Measurements from ENCODE around the gene SART3.
"Not testable (repeated sequence)": the region's sequence is repeated elsewhere in the genome, so short reads cannot be mapped to it uniquely, and the experiment has no call there.

The SART3 gene

GRCh38 chr12:108590463-108590862, 29.5 kb upstream of the SART3 start:
- H3K27me3 Mint-ChIP-seq (ENCODE audit: low read depth); H3K36me3 Mint-ChIP-seq (ENCODE audit: low read depth); H3K27ac Mint-ChIP-seq; H3K9me3 Mint-ChIP-seq; H3K4me1 Mint-ChIP-seq (ENCODE audit: low read depth); H3K4me3 Mint-ChIP-seq: not testable (repeated sequence)

- H3K4me1 Mint-ChIP-seq (ENCODE audit: low read depth) = no peaks in the 10 kb centered on the region
- H3K27ac Mint-ChIP-seq = no peak overlapping the region
- no peaks in the 10 kb centered on the region for H3K36me3 Mint-ChIP-seq (ENCODE audit: low read depth)
- H3K9me3 Mint-ChIP-seq = no peaks in the 10 kb centered on the region
- H3K27me3 Mint-ChIP-seq (ENCODE audit: low read depth) = peaks cover 2% of the 10 kb centered on the region
- no peak overlapping the region for H3K4me3 Mint-ChIP-seq
Measured at GRCh38 chr12:108589840-108590229, 28.9 kb upstream of the SART3 start.

GRCh38 chr12:108589028-108589839, 28.3 kb upstream of the SART3 start:
- H3K27ac Mint-ChIP-seq = no peak overlapping the region
- peaks cover 5% of the 10 kb centered on the region for H3K27me3 Mint-ChIP-seq (ENCODE audit: low read depth)
- H3K36me3 Mint-ChIP-seq (ENCODE audit: low read depth) = no peaks in the 10 kb centered on the region
- H3K9me3 Mint-ChIP-seq = no peaks in the 10 kb centered on the region
- no peaks in the 10 kb centered on the region for H3K4me1 Mint-ChIP-seq (ENCODE audit: low read depth)
- H3K4me3 Mint-ChIP-seq = no peak overlapping the region

GRCh38 chr12:108587826-108588225, 26.9 kb upstream of the SART3 start:
- no peaks in the 10 kb centered on the region for H3K9me3 Mint-ChIP-seq
- H3K36me3 Mint-ChIP-seq (ENCODE audit: low read depth) = no peaks in the 10 kb centered on the region
- no peak overlapping the region for H3K27ac Mint-ChIP-seq
- H3K4me3 Mint-ChIP-seq = no peak overlapping the region
- H3K4me1 Mint-ChIP-seq (ENCODE audit: low read depth) = no peaks in the 10 kb centered on the region
- peaks cover 11% of the 10 kb centered on the region for H3K27me3 Mint-ChIP-seq (ENCODE audit: low read depth)

GRCh38 chr12:108586306-108586705, 25.3 kb upstream of the SART3 start:
- H3K9me3 Mint-ChIP-seq = no peaks in the 10 kb centered on the region
- no peak overlapping the region for H3K27ac Mint-ChIP-seq
- H3K4me1 Mint-ChIP-seq (ENCODE audit: low read depth) = no peaks in the 10 kb centered on the region
- no peaks in the 10 kb centered on the region for H3K36me3 Mint-ChIP-seq (ENCODE audit: low read depth)
- peaks cover 11% of the 10 kb centered on the region for H3K27me3 Mint-ChIP-seq (ENCODE audit: low read depth)
- H3K4me3 Mint-ChIP-seq = no peak overlapping the region

- Mint-ChIP-seq H3K27me3 (ENCODE audit: low read depth) (peaks cover 11% of the 10 kb centered on the region), H3K27ac (no peak overlapping the region), H3K4me3 (no peak overlapping the region), H3K4me1 (ENCODE audit: low read depth) (no peaks in the 10 kb centered on the region), H3K36me3 (ENCODE audit: low read depth) (no peaks in the 10 kb centered on the region), H3K9me3 (no peaks in the 10 kb centered on the region)
Measured at GRCh38 chr12:108585864-108586263, 24.9 kb upstream of the SART3 start.

- Mint-ChIP-seq H3K27me3 (ENCODE audit: low read depth) (peaks cover 16% of the 10 kb centered on the region), H3K9me3 (no peaks in the 10 kb centered on the region), H3K36me3 (ENCODE audit: low read depth) (no peaks in the 10 kb centered on the region), H3K27ac (no peak overlapping the region), H3K4me1 (ENCODE audit: low read depth) (no peaks in the 10 kb centered on the region), H3K4me3 (no peak overlapping the region)
Measured at GRCh38 chr12:108584456-108585065, 23.6 kb upstream of the SART3 start.

GRCh38 chr12:108583991-108584390, 23.0 kb upstream of the SART3 start:
- H3K36me3 Mint-ChIP-seq (ENCODE audit: low read depth) = peaks cover 1% of the 10 kb centered on the region
- peaks cover 18% of the 10 kb centered on the region for H3K27me3 Mint-ChIP-seq (ENCODE audit: low read depth)
- peaks cover 1% of the 10 kb centered on the region for H3K4me1 Mint-ChIP-seq (ENCODE audit: low read depth)
- H3K27ac Mint-ChIP-seq = no peak overlapping the region
- no peak overlapping the region for H3K4me3 Mint-ChIP-seq
- peaks cover 4% of the 10 kb centered on the region for H3K9me3 Mint-ChIP-seq

- Mint-ChIP-seq H3K27ac (no peak overlapping the region), H3K4me3 (no peak overlapping the region), H3K4me1 (ENCODE audit: low read depth) (peaks cover 4% of the 10 kb centered on the region), H3K27me3 (ENCODE audit: low read depth) (peaks cover 20% of the 10 kb centered on the region), H3K36me3 (ENCODE audit: low read depth) (peaks cover 3% of the 10 kb centered on the region), H3K9me3 (peaks cover 9% of the 10 kb centered on the region)
Measured at GRCh38 chr12:108582978-108583770, 22.2 kb upstream of the SART3 start.

- H3K4me3 Mint-ChIP-seq = no peak overlapping the region
- peaks cover 4% of the 10 kb centered on the region for H3K4me1 Mint-ChIP-seq (ENCODE audit: low read depth)
- no peak overlapping the region for H3K27ac Mint-ChIP-seq
- peaks cover 20% of the 10 kb centered on the region for H3K27me3 Mint-ChIP-seq (ENCODE audit: low read depth)
- H3K36me3 Mint-ChIP-seq (ENCODE audit: low read depth) = peaks cover 3% of the 10 kb centered on the region
- H3K9me3 Mint-ChIP-seq = peaks cover 9% of the 10 kb centered on the region
Measured at GRCh38 chr12:108582509-108582908, 21.5 kb upstream of the SART3 start.

- H3K27ac Mint-ChIP-seq = no peak overlapping the region
- peaks cover 4% of the 10 kb centered on the region for H3K4me1 Mint-ChIP-seq (ENCODE audit: low read depth)
- no peak overlapping the region for H3K4me3 Mint-ChIP-seq
- H3K27me3 Mint-ChIP-seq (ENCODE audit: low read depth) = peaks cover 20% of the 10 kb centered on the region
- peaks cover 3% of the 10 kb centered on the region for H3K36me3 Mint-ChIP-seq (ENCODE audit: low read depth)
- peaks cover 9% of the 10 kb centered on the region for H3K9me3 Mint-ChIP-seq
Measured at GRCh38 chr12:108581311-108582227, 20.6 kb upstream of the SART3 start.

GRCh38 chr12:108580531-108580930, 19.6 kb upstream of the SART3 start:
- Mint-ChIP-seq H3K36me3 (ENCODE audit: low read depth) (peaks cover 3% of the 10 kb centered on the region), H3K9me3 (peaks cover 9% of the 10 kb centered on the region), H3K27ac (no peak overlapping the region), H3K4me3 (no peak overlapping the region), H3K4me1 (ENCODE audit: low read depth) (peaks cover 10% of the 10 kb centered on the region), H3K27me3 (ENCODE audit: low read depth) (peaks cover 20% of the 10 kb centered on the region)

- Mint-ChIP-seq H3K36me3 (ENCODE audit: low read depth) (peaks cover 5% of the 10 kb centered on the region), H3K4me3 (no peak overlapping the region)
Measured at GRCh38 chr12:108578813-108579212, 17.8 kb upstream of the SART3 start.

GRCh38 chr12:108578264-108578663, 17.3 kb upstream of the SART3 start:
- Mint-ChIP-seq H3K27ac (peak overlapping the region; percentile 32), H3K36me3 (ENCODE audit: low read depth) (peaks cover 5% of the 10 kb centered on the region), H3K4me1 (ENCODE audit: low read depth) (peaks cover 29% of the 10 kb centered on the region), H3K27me3 (ENCODE audit: low read depth) (peaks cover 12% of the 10 kb centered on the region), H3K9me3 (peaks cover 9% of the 10 kb centered on the region), H3K4me3 (no peak overlapping the region)

More at GRCh38 chr12:108578813-108579212, 17.8 kb upstream of the SART3 start:
- peak overlapping the region; percentile 7 for H3K27ac Mint-ChIP-seq
- peaks cover 15% of the 10 kb centered on the region for H3K27me3 Mint-ChIP-seq (ENCODE audit: low read depth)
- H3K4me1 Mint-ChIP-seq (ENCODE audit: low read depth) = peaks cover 25% of the 10 kb centered on the region
- H3K9me3 Mint-ChIP-seq = peaks cover 9% of the 10 kb centered on the region
